HG03520 (cell line): ENCODE results near the gene OR56A1.
"Not testable (repeated sequence)": the region's sequence is repeated elsewhere in the genome, so short reads cannot be mapped to it uniquely, and the experiment has no call there.

Source experiments
- ATAC-seq: cut with Tn5 transposase; IDR thresholded peaks from one replicate; pipeline ENCODE4 v1.9.1; 2021; ENCODE audit warnings: mild to moderate bottlenecking, moderate library complexity; ENCODE audit not compliant: unreplicated experiment

Gene OR56A1

DNA sequence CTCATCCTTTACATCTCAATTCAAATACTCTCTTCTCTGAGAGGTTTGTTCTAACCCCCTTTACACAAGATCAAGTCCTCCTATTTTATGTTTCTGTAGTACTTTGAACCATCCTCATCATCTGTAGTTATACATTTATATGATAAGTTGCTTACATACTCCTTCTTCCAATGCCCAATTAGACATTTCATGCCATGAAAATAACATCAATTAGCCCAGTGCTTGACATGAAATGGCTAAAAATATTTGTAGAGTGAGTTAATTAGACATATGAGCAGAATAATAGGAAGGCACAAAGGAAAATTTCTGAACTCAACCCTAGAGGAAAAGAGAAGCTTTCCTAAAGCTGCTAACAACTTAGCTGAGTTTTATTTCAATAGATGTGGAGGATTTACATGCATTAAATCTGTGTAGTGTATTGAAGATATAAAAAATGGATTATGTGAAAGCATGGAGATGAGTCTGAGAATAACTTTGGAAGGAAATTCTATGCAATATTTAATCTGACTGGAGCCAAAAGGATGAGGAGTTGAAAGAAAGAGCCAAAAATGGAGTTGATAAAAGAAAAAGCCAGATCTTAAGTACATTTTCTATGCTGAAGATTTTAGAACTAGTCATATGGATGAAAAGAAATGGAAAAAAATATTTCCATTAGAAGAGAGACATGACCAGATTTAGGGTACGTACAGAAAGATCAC, at the start of gene OR56A1:
Gene OR56A1 (minus strand): TSS at position 51 of the 698 bp plus-strand sequence. CDS start 3,066 bp downstream, outside the sequence.
- ATAC-seq: no peak

GRCh38 chr11:6079463-6079862, 48.9 kb upstream of the OR56A1 start:
- no peak for ATAC-seq

- no peak for ATAC-seq
These were observed 47.2 kb upstream of the OR56A1 start for GRCh38 chr11:6077723-6078122.

- not testable (repeated sequence) for ATAC-seq
These were observed 45.9 kb upstream of the OR56A1 start for GRCh38 chr11:6076443-6076842.

- no peak for ATAC-seq
These were observed 36.9 kb upstream of the OR56A1 start for GRCh38 chr11:6067502-6067901.

DNA sequence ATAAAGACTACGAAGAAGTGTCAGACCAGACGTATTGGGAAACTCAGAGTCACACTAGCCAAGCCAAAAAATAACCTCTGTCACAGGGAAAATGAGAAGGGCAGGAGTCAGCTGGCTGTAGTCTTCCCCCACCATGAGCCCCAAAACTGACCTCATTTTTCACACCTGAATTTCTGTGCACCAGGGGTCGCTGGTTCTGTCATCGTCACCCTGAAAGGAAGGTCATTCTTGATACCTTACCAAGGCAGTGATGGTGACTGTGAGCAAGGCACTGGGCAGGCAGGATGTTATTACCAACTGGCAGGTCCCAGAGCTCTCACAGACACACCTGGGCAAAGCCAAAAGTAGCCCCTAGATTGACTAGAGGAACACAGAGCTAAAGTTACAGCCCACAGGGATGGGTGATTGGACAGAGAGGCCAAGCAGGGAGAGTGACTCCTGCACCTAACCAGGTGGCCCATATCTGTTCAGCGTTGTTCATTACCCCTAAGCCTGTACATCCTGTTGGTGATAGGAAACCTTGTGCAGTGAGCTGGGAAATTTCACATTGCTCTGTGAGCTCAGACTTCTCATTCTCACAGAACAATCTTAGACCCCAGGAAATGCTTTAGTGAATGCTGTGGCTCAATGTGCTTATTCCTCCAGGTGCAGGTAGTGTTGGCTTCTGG, 32.3 kb upstream of the OR56A1 start:
- no peak for ATAC-seq

GRCh38 chr11:6061475-6061874, 30.9 kb upstream of the OR56A1 start:
- no peak for ATAC-seq

DNA sequence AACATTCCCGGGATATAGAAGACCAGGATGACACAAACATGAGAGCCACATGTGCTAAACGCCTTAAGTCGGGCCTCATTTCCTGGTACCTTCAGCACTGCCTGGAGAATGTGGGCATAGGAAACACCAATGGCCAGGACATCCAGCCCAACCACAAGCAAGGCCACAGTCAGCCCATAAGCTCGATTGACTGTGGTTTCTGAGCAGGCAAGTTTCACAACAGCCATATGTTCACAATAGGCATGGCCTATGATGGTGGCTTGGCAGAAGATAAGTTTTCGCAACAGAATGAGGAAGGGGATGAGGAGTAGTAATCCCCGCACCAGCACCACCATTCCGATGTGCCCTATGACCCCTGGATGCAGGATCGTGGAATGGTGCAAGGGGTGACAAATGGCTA, 26.9 kb upstream of the OR56A1 start:
- ATAC-seq: no peak

DNA sequence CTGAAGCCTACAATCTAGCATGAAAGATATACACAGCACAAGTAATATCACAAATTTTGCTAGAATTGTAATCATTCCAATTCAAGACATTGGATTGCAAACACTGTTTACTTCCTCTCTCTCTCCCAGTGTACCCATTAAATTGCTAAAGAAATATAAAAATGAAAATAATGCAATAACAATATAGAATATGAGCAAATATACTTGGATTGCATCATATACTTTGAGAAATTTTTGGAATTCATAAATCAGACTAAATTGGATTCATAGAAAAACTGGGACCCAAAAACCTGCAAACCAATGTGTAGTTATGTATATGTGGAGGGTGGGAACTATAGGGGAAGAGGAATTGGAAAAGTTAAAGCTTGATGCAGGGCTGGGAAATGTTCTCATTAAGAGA, 25.0 kb upstream of the OR56A1 start:
- no peak for ATAC-seq

DNA sequence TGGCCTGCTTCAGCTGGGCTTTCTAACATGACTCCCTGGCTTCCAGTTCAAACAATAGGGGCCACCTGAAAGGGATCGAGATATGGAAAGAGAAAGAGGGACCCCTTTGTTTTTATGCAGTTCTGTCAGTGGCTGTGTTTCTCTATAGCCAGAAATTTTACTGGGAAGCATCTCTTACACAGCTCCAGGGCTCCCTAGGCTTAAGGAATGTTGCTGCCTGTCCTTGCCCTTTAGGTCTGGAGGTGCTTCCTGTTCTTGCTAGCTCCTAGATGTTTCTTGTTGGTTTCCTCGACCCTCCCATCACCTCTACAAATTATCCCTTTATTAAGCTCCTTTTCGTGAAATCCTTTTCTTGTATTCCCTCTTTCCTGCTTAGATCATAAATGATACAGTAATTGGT, 21.8 kb upstream of the OR56A1 start:
- no peak for ATAC-seq

GRCh38 chr11:6040874-6041273, 10.3 kb upstream of the OR56A1 start:
- no peak for ATAC-seq

GRCh38 chr11:6027501-6027900, 3.1 kb downstream of the OR56A1 start:
- no peak for ATAC-seq

GRCh38 chr11:6025056-6025455, 5.5 kb downstream of the OR56A1 start:
- no peak for ATAC-seq

DNA sequence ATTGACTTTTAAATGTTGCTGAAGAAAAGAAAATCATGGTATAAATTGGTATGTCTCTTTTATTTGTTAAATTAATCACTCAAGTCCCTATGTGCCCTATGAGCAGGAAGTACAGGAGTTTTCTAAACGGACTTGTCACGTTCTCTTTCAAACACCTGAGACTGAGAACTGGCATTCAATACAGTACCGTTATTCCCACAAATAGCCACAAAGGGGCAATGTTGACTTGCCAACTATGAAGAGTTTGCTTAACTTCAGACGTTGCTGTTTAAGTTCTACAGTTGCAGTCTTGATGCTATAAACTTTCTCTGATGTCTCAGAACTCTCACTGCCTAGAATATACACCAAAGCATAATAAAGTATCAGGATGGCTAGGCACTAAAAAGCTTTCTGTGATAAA, 7.6 kb downstream of the OR56A1 start:
- ATAC-seq: no peak

DNA sequence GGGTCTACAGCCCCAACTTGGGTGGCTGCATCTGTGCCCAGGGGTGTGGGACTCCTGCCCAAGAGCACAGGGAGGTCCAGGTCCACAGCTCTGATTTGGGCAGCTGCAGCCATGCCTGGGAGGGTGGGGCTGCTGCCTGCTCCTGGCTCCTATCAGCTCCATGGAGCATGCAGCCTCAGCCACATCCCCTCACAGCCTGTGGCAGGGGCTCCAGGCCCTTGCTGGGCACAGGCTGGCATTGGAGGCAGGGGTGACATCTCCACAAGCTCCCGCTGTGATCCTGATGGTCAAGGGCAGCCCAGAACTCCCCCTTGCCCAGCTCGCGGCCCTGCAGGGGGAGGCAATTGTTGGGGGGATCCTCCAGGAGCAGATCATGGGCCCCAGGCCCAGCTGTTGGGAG, 17.5 kb downstream of the OR56A1 start:
- no peak for ATAC-seq

DNA sequence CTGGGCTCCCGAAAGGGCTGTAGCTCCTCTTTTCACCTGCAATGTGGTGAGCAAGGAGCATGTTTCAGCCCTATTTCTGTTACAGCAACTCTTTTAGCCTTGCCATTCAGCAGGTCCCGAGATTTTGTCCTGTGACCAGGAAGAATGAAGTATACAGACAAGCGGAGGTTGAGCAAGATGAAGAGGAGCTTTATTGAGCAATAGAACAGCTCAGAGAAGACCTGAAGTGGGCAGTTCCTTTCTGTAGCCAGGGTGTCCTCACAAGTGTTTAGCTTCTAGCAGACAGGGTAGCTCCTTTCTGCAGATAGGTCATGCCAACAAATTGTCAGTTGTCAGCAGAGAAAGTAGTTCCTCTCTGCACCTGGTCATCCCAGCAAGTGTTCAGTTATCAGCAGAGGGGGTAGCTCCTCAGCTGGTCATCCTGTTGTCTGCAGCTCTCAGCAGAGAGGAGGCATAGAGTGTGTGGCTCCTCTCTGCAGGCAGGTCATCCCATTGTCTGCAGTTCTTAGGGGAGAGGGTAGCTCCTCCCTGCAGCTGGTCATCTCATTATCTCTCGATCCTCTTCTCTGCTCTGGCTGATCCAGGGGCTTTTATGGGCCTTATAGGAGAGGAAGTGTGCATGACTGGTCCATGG, 18.4 kb downstream of the OR56A1 start:
- ATAC-seq: no peak

GRCh38 chr11:6006846-6007245, 23.7 kb downstream of the OR56A1 start, which contains the start of gene OR56A4:
OR56A4 (minus strand) TSS chr11:6006946; CDS start chr11:6002992, 3,954 bp downstream.
- no peak for ATAC-seq

DNA sequence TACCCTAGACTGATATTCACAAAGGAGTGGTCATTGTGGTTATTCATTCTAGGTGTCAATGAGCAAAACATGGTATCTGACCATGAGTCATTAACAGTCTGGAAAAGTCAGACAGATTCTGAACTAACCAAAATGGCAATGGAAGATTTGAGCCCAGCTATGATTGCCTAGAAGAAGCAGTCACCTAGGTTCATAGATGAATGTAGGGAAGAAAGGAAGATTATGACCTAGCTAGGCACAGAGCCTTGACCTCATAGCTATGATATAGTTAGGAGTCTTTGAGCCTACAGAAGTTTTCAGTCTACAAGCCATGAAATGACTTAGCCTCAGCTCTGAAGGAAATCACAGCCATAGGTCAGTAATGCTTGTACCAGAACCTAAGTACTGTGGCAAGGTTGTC, 24.2 kb downstream of the OR56A1 start:
- ATAC-seq: no peak

DNA sequence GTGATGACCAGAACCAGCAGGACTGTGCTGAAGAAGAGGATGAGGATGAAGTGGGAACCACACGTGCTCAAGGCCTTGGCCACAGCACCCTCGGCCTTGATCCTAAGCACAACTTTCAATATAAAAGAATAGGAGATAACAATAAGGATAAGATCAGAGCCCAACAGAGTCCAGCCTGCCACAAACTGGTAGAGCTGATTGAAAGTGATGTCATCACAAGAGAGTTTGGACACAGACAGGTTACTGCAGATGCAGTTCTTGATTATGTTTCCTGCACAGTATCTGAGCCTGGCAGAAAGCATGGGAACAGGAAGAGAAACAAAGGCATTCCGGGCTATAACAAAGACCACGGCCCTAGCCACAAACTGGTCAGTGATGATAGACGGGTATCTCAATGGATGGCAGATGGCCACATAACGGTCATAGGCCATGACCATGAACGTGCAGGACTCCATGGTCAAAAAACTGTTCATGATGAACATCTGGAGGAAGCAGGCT, 28.3 kb downstream of the OR56A1 start:
- ATAC-seq: no peak

- ATAC-seq: no peak
These were observed 35.8 kb downstream of the OR56A1 start for GRCh38 chr11:5994791-5995190.

DNA sequence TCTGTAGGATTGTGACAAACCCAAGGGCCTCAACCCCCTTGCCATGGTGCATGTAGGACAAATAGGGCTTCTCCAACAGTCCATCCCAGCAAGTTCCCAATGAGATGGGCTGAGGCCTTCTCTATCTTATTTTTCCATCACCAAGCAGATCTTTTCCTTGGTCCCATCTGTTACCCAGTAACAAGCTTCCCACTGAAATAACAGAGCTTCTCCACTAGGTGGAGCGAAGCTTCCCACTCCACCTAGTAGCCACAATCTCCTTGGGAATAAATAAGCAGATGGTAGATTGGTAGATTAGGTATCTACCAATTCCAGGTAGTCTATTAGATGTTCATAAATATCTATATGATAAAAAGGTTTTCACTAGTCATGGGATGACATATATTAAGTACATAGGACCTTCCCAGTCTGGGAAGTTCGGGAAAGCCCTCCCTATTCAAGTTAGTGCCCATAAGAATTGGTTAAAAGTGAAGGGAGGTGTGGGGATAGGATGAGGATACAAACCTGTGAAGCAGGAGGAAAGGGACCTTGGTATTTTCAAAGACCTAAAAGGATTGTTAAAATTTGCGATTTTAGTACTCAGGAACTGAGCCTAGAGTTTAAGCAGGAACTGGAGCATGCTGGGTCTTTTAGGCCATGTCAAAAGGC, 37.8 kb downstream of the OR56A1 start:
- no peak for ATAC-seq
